Measurements from ENCODE around the gene CCDC117.
"Not testable (repeated sequence)": the region's sequence is repeated elsewhere in the genome, so short reads cannot be mapped to it uniquely, and the experiment has no call there.

CCDC117 gene

GRCh38 chr22:28801845-28802594, 29.5 kb downstream of the CCDC117 start:
- no peak for DNase-seq (ENCODE audit: low spot score)

- no peak for DNase-seq (ENCODE audit: low spot score)
Measured at GRCh38 chr22:28802595-28803123, 30.2 kb downstream of the CCDC117 start.

- not testable (repeated sequence) for DNase-seq (ENCODE audit: low spot score)
Measured at GRCh38 chr22:28805426-28805825, 32.9 kb downstream of the CCDC117 start.

GRCh38 chr22:28808716-28809355, 36.3 kb downstream of the CCDC117 start:
- DNase-seq (ENCODE audit: low spot score) = no peak

- peak; percentile 58 for DNase-seq (ENCODE audit: low spot score)
Measured at GRCh38 chr22:28810821-28811491, 38.5 kb downstream of the CCDC117 start.

GRCh38 chr22:28812516-28812915, 40.0 kb downstream of the CCDC117 start:
- DNase-seq (ENCODE audit: low spot score) = no peak

- no peak for DNase-seq (ENCODE audit: low spot score)
Measured at GRCh38 chr22:28813772-28814518, 41.5 kb downstream of the CCDC117 start.

GRCh38 chr22:28815111-28815510, 42.6 kb downstream of the CCDC117 start:
- DNase-seq (ENCODE audit: low spot score) = no peak

GRCh38 chr22:28815729-28816128, 43.2 kb downstream of the CCDC117 start:
- DNase-seq (ENCODE audit: low spot score) = no peak

GRCh38 chr22:28817064-28817463, 44.6 kb downstream of the CCDC117 start:
- DNase-seq (ENCODE audit: low spot score) = no peak

- peak; percentile 9 for DNase-seq (ENCODE audit: low spot score)
Measured at GRCh38 chr22:28817919-28818859, 45.7 kb downstream of the CCDC117 start.

- no peak for DNase-seq (ENCODE audit: low spot score)
Measured at GRCh38 chr22:28819253-28820096, 47.0 kb downstream of the CCDC117 start.

- no peak for DNase-seq (ENCODE audit: low spot score)
Measured at GRCh38 chr22:28820885-28821284, 48.4 kb downstream of the CCDC117 start.

GRCh38 chr22:28821452-28821851, 49.0 kb downstream of the CCDC117 start:
- DNase-seq (ENCODE audit: low spot score) = no peak

- DNase-seq (ENCODE audit: low spot score) = peak; percentile 67
Measured at GRCh38 chr22:28822930-28823551, 50.5 kb downstream of the CCDC117 start.

GRCh38 chr22:28824455-28824854, 52.0 kb downstream of the CCDC117 start:
- DNase-seq (ENCODE audit: low spot score) = not testable (repeated sequence)

- not testable (repeated sequence) for DNase-seq (ENCODE audit: low spot score)
Measured at GRCh38 chr22:28826430-28826829, 53.9 kb downstream of the CCDC117 start.

GRCh38 chr22:28826921-28827320, 54.4 kb downstream of the CCDC117 start:
- DNase-seq (ENCODE audit: low spot score) = no peak
